Heart left ventricle (tissue), 16 donors: Measurements from ENCODE around the gene WHAMM. TPM values are rescaled to one million over a fixed set of nuclear protein-coding genes. Genes with fewer than 3 reads are reported as not detected.

Experiments
- ATAC-seq, 4 donors: fragments of 200-7000 bp; cut with Tn5 transposase; one replicate each; pipeline ENCODE4 v1.9.1; 2020 to 2022; ENCODE audit warnings: moderate library complexity in 4 of 4, mild to moderate bottlenecking in 3 of 4, moderate number of reproducible peaks in 1 of 4
- DNase-seq, 5 donors: peaks; one replicate each; pipeline ENCODE4 v3.0.0-alpha.2; 2020
- H3K27ac ChIP-seq, 12 donors: fragments of 200-600 bp; sonication (generic) in 4 of 12; one replicate each; pipeline versions ENCODE4 v1.5.0 to v1.8.0; 2016 to 2022; ENCODE audit warnings: mild to moderate bottlenecking in 2 of 12
- H3K27me3 ChIP-seq, 9 donors: fragments of 200-600 bp; sonication (generic) in 2 of 9; one replicate each; pipeline versions ENCODE4 v1.5.1 to v1.8.0; 2016 to 2022; ENCODE audit warnings: mild to moderate bottlenecking in 3 of 9
- H3K36me3 ChIP-seq, 9 donors: fragments of 200-600 bp; sonication (generic) in 2 of 9; one replicate each; pipeline versions ENCODE4 v1.5.0 to v1.8.0; 2018 to 2022; ENCODE audit warnings: mild to moderate bottlenecking in 2 of 9
- H3K4me1 ChIP-seq, 12 donors: fragments of 200-600 bp; sonication (generic) in 4 of 12; one replicate each; pipeline versions ENCODE4 v1.5.0 to v1.8.0; 2016 to 2022; ENCODE audit warnings: mild to moderate bottlenecking in 3 of 12
- H3K4me3 ChIP-seq, 12 donors: fragments of 200-600 bp; sonication (generic) in 4 of 12; one replicate each; pipeline versions ENCODE4 v1.5.0 to v1.8.0; 2017 to 2022; ENCODE audit warnings: mild to moderate bottlenecking in 9 of 12, moderate library complexity in 4 of 12
- H3K9me3 ChIP-seq, 12 donors: fragments of 200-600 bp; sonication (generic) in 4 of 12; one replicate each; pipeline versions ENCODE4 v1.5.0 to v1.8.0; 2016 to 2022; ENCODE audit warnings: mild to moderate bottlenecking in 1 of 12
- CTCF ChIP-seq, 12 donors: fragments of 200-600 bp; sonication (generic) in 4 of 12; IDR thresholded peaks; one replicate each; pipeline versions ENCODE4 v1.5.0 to v1.8.0; 2018 to 2022; ENCODE audit warnings: antibody characterized with exemption in 12 of 12, mild to moderate bottlenecking in 5 of 12
- POLR2A ChIP-seq, 2 donors: fragments of 450-650 bp; IDR thresholded peaks; one replicate each; pipeline ENCODE4 v1.6.1; 2017; ENCODE audit warnings: antibody characterized with exemption in 2 of 2, mild to moderate bottlenecking in 2 of 2, moderate library complexity in 2 of 2
- WGBS, 4 donors: extraction: QIAGEN DNeasy Blood & Tissue Kit in 2 of 4; methylation state at CpG; one replicate each; pipeline versions ENCODE4 v1.1.5 to v1.1.7; 2013 to 2018; 5-methylcytosine and 5-hydroxymethylcytosine counted together
- intact Hi-C, 10 donors: fragments of 100-400 bp; cut with DNase I; formaldehyde crosslinking; loops; one replicate each; pipeline versions ENCODE4 v1.11.1 to v1.14.2; 2022
- polyA plus RNA-seq, 2 donors: library from polyadenylated mRNA; stranded (reverse); fragments of 200-250 nt; gene quantifications; one replicate each; pipeline ENCODE4 v1.2.3, GENCODE V29; 2013
- total RNA-seq, 9 donors: library from RNA; depleted of rRNA in 2 of 9; stranded (reverse); fragments of >200 nt in 2 of 9; fragmentation: NEBNext Ultra II Directional in 3 of 9; extraction: Animal tissue kit (Norgen Biotek cat#: 25700) in 3 of 9; gene quantifications; one replicate each; pipeline versions ENCODE4 v1.1.0 to v1.2.4, GENCODE V29; 2016 to 2023
- donor health status: ischemic (EF 13 %, LVEDD 7.1; RV severe dilation, severe dysfunction).
- donor health status: healthy with polysubstance abuse.
- donor health status: DM: no; HTN: yes; CAD: no.
- donor health status: DM: no; HTN: no; CAD: no.
- donor health status: ischemic (EF 25% LVEDD 6.9; RV normal size, moderate dysfunction).
- donor health status: ischemic (EF 25% LVEDD 5.7; RV mildly dilated, moderate dysfunction).
- donor health status: healthy.
- donor health status: DM: yes; HTN: yes; CAD: no.
- donor health status: ischemic (EF 35%, LVEDD 5.7; RV mildly dilated, moderate dysfunction).
- donor health status: nonischemic (EF 11% LVEDD 7.7; RV severe dilation, severe dysfunction).
- donor health status: DM: yes; HTN: yes; CAD: no.
- donor health status: PGD.
- donor health status: ischemic (EF 29% LVEDD 5.4; RV normal size, mild dysfunction).
- donor health status: nonischemic (EF 23%, LVEDD 6.1; RV moderate dilation, normal function).

Gene WHAMM
- total and polyA plus RNA-seq, 11 donors = 2.8 to 9.1 (median 6.3) TPM

GRCh38 chr15:82828075-82828474, 18.6 kb downstream of the WHAMM start:
- Histone ChIP-seq H3K36me3 (peaks cover 0 to 100% (median 100%) of the 10 kb centered on the region in 9 donors), H3K27ac (no peak overlapping the region), H3K4me1 (peaks cover 0 to 23% (median 0%) of the 10 kb centered on the region in 12 donors), H3K9me3 (no peaks in the 10 kb centered on the region), H3K27me3 (no peaks in the 10 kb centered on the region), H3K4me3 (no peak overlapping the region)
- intact Hi-C loops = no loop called here
- DNase-seq (no peak), ATAC-seq (no peak)
- TF ChIP-seq CTCF (IDR thresholded peaks at IDR 0.05) (no peak), POLR2A (IDR thresholded peaks at IDR 0.05) (no peak)
- 63 to 92% (median 72%) methylated on average over 1 of the region's 1 CpG for WGBS, 4 donors

GRCh38 chr15:82829234-82829633, 19.8 kb downstream of the WHAMM start:
- H3K36me3 ChIP-seq = peaks cover 0 to 100% (median 100%) of the 10 kb centered on the region in 9 donors
- no peak for ATAC-seq
- intact Hi-C loops = no loop called here
- no peak for DNase-seq
- no peaks in the 10 kb centered on the region for H3K9me3 ChIP-seq
- peaks cover 0 to 25% (median 0%) of the 10 kb centered on the region in 12 donors for H3K4me1 ChIP-seq
- H3K4me3 ChIP-seq = no peak overlapping the region
- WGBS, 4 donors = 87 to 99% (median 91%) methylated on average over 4 of the region's 4 CpGs
- TF ChIP-seq POLR2A (IDR thresholded peaks at IDR 0.05) = no peak
- no peak overlapping the region for H3K27ac ChIP-seq
- H3K27me3 ChIP-seq = no peaks in the 10 kb centered on the region

- no peaks in the 10 kb centered on the region for H3K27me3 ChIP-seq
- no peak for TF ChIP-seq CTCF (IDR thresholded peaks at IDR 0.05)
- no peak for TF ChIP-seq POLR2A (IDR thresholded peaks at IDR 0.05)
- no peak overlapping the region for H3K4me3 ChIP-seq
- H3K27ac ChIP-seq = no peak overlapping the region
- ATAC-seq = no peak
- peaks cover 0 to 25% (median 0%) of the 10 kb centered on the region in 12 donors for H3K4me1 ChIP-seq
- 86 to 92% (median 88%) methylated on average over 18 of the region's 18 CpGs for WGBS, 4 donors
- H3K36me3 ChIP-seq = peaks cover 0 to 100% (median 100%) of the 10 kb centered on the region in 9 donors
- no peak for DNase-seq
- intact Hi-C loops = loop anchor here in 1 of 10 donors (10.0 kb wide), 1 partner anchor 66 kb away; no protein-coding TSS in a partner anchor
- H3K9me3 ChIP-seq = no peaks in the 10 kb centered on the region
Measured at GRCh38 chr15:82830427-82831173, 21.2 kb downstream of the WHAMM start.

- DNase-seq (no peak), ATAC-seq (no peak)
- Histone ChIP-seq H3K9me3 (no peaks in the 10 kb centered on the region), H3K27me3 (no peaks in the 10 kb centered on the region), H3K4me1 (peaks cover 0 to 25% (median 0%) of the 10 kb centered on the region in 12 donors), H3K36me3 (peaks cover 0 to 100% (median 100%) of the 10 kb centered on the region in 9 donors), H3K4me3 (no peak overlapping the region), H3K27ac (peak overlapping the region in 1 of 12 donors; percentile 42)
- WGBS, 4 donors = 93 to 98% (median 96%) methylated on average over 5 of the region's 5 CpGs
- TF ChIP-seq CTCF (IDR thresholded peaks at IDR 0.05) (no peak), POLR2A (IDR thresholded peaks at IDR 0.05) (no peak)
- intact Hi-C loops = loop anchor here in 1 of 10 donors (10.0 kb wide), 1 partner anchor 67 kb away; no protein-coding TSS in a partner anchor
Measured at GRCh38 chr15:82831894-82832600, 22.6 kb downstream of the WHAMM start.
